HG02943 (cell line): ENCODE results near the gene FMNL1.

Source experiments
- ATAC-seq: cut with Tn5 transposase; IDR thresholded peaks from one replicate; pipeline ENCODE4 v1.9.1; 2021; ENCODE audit warnings: mild to moderate bottlenecking, low read depth, moderate library complexity; ENCODE audit not compliant: unreplicated experiment

FMNL1 gene

GRCh38 chr17:45277216-45277849, 55.6 kb downstream of the FMNL1 start:
- no peak for ATAC-seq

DNA sequence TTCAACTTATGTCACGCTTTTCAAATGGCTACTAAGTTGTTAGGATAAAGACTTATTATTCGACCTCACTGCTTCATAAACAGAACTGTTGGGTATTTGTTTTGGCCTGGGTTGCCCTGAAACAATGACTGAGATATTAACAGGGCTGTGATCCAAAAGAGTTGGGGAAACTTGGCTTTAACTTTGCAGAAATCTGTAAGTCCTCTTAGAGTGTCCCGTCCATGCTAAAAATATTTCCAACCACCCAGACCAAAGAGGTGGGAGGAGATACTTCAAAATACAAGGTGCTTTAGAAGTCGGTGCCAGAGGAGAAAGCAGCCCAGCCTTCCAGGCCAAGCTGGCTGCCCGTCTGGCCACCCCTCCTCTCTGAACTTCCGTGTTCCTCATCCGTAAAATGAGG, 56.3 kb downstream of the FMNL1 start:
- no peak for ATAC-seq

DNA sequence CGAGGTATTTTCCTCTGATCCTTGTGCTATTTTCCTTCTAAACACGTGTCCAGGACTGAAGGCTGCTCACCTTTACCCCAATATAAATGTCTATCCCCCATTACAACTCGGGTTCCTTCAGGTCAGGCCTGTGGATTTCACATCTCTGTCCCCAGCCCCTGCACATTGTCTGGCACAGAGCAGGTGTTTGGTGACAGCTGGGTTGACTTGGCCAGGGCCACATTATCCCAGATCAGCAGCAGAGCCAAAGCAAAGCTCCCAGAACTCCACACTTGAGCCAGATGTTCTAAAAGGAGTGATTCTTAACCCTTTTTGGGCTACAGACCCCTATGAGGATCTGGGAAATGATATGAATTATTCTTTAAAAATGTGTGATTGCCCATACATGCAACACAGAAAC, 58.2 kb downstream of the FMNL1 start:
- no peak for ATAC-seq

DNA sequence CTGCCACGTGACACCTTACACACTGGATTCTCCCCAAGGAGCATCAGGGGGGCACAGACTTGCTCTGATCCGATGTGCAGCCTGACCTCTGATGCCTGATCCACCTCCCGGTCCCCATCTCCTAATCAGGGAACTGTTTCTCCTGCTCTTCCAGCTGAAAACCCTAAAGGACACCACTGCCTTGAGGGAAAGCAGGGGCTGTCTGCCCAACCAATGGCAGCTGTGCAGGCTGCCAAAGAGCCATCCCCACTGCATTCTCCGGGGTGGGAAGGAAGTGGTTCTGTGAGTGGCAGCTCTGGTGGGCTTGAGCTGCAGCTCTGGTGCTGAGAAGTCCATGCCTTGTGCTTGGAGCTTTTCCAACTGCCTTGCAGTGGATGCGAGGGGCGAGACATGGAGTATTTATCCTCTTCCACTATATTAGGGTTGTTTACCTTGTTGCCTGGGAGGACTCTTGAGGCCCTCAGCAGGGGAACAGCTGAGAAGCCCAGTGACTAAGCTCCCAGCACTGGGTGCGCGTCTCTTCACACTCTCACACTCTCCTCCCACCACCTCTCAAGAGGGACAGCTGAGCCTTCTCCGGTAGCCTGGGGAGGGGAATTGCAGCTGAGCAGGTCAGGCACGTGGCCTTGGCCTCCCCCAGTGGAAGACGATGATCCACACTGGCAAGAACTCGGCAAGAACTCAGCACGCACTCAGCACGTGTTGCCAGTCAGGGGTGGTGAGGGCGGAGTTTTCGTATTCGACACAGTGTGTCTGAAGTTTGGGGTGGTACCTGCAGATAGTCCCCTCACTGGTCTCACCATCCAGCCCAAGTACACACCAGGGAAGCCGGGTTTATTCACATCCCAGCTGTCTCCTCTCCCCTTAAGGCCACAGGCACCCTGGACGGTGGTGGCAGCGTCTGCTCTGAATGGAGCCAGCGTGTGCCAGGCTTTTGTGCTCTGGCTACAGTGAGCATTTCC, 61.3 kb downstream of the FMNL1 start:
- ATAC-seq: no peak

DNA sequence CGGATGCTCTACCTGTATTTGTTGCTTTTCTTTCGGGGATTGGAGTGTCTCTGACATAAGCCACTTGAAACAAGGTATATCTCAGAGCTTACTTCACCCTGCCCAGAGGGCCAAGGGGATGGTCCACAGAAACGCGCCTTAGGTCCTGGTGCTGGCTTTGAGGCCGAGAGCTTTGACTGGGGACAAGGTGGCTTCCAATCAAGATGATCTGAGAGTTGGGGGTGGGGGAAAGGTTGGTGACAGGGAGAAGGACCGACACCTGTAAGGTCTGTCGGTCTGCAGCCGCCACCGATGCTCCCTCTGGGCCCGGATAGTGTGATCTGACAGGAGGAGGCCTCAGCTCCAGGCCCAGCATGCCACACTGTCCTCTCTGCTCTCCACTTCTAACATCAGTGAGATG, 62.0 kb downstream of the FMNL1 start:
- no peak for ATAC-seq

GRCh38 chr17:45284176-45285140, 62.8 kb downstream of the FMNL1 start:
- ATAC-seq: no peak

DNA sequence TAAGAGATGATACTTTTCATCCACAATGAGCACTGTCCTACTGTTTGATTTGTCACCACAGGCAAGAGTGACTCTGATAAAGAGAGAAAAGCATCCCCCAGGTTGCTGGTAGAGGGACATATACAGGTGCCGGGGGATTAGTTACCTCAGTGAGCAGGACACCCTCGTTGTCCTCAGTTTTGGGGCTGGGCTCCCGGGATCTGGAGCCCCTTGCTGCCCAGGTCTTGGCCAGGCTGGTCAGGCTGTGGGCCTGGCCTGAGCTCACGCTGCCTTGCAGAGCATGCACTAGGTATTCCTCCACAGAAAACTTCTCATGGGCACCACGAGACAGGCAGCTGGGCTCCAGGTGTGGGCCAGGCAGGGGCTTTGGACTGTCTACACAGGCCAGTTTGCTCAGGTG, 64.6 kb downstream of the FMNL1 start:
- no peak for ATAC-seq

DNA sequence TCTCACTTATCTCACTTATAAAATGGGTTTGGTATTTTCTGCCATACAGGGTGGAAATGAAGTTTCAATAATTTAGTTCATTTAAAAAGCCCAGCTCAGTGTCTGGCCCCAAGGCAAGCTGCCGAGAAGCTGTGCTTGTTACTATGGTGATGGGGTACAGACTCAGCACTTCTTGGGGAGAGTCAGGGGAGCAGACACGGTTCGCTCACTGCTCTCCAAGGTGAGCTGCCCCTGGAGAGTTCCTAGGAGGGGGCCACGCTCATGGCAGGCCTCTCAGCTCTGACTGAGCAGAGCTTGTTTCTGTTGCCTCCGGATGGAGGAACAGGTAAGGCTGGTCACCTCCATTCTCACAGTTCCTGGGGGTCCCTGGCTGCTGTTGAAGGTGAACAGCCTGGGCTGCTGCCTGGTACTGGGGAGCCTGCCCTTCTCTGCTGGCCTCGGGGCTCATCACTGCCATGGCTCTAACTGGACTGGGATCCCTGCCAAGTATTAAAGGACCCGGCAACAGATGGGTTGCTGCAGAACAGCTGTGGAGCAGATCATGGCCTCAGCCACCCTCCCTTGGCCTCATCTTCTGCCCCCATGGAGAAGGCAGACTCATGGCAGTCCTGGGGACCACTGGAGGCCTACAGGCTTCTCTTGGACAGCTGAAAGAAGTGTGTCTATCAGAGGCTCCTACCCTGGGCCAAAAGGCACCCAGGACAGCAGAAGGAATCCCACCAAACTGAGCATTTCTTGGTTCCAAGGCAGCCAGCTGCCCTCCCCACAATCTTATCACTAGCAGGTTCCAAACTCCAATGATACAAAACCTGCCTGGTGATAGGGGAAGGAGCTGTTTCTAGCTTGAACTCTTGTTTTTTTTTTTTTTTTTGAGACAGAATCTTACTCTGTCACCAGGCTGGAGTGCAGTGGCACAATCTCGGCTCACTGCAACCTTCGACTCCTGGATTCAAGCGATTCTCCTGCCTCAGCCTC, 66.1 kb downstream of the FMNL1 start:
- no peak for ATAC-seq

DNA sequence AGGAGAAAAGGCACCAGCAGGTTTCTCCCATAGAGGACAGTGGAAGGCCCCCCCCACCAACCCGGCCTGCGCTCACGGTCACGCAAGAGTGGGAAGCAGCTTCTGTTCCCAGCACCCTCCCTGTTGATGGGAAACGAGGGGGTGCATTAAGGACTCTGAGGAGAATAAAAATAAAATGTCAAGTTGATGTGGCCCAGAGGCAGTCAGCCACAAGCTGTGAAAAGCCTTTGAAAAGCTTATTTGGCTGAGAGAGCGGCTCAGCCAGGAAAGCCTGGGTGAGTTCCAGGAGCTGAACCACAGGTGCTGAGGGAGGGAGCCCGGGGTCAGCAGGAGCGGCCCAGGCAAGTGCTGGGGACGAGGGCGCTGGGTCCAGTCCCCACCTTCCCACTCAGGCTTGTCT, 67.1 kb downstream of the FMNL1 start:
- no peak for ATAC-seq

GRCh38 chr17:45289301-45290268, 67.9 kb downstream of the FMNL1 start:
- ATAC-seq: no peak

GRCh38 chr17:45290269-45290765, 68.6 kb downstream of the FMNL1 start:
- ATAC-seq: no peak

DNA sequence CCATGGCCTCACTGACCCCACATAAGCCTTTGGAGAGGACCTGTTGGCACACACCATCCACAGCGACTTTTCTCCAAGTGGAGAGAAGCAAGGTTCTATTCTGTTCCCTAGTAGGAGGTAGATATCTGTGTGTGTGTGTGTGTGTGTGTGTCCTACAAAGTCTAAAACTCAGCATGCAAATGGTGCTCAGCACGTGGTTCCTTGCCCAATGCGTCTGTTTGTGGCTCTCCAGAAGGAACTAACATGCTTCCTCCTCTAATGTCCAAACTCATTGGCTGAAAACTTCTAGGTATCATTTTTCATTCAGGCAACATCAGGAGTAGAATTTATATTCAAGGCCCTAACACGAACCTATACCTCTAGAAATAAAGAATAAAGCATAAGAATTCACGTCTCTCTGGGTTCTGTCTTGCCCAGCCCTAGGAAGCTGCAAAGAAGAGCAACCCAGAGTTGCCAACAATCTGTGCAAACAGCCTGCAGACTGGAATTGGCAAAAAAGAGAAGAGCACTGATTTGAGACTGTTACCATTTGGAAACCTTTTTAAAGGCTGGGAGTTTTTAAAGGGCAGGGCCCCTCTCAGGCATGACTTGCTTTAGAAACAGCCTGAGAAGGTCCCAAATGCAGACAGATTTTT, 69.6 kb downstream of the FMNL1 start:
- ATAC-seq: no peak

DNA sequence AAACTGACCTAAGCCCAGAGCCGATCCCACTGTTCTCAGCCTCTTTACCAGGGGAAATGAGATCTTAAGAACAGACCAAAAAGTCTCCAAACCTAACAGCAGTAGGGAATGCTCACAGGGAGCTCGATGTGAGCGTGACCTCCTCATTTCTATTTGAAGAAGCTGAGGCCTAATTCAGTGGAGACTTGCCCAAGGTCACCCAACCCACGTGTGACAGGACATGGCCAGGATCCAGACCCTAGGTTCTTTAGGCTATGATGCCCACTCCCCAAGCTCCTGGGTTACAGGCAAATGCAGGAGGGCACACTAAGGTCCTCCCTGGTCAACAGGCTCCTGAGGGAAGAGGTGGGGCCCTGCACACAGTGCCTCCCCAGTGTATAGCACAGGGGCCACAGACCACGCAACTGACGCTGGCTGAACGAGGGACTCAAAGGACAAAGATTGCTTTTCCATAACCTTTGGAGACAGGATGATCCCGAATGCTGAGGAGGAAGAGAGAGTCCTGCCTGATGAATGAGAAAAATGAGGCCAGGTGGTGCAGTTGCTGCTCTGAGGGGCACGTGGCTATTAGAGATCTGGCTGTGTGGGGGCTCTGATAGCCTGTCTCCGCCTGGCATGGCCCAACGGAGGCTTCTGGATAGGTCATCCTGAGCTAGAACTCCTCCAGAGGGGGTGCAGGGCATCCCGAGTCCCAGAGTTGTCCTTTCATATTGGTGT, 71.2 kb downstream of the FMNL1 start:
- no peak for ATAC-seq

DNA sequence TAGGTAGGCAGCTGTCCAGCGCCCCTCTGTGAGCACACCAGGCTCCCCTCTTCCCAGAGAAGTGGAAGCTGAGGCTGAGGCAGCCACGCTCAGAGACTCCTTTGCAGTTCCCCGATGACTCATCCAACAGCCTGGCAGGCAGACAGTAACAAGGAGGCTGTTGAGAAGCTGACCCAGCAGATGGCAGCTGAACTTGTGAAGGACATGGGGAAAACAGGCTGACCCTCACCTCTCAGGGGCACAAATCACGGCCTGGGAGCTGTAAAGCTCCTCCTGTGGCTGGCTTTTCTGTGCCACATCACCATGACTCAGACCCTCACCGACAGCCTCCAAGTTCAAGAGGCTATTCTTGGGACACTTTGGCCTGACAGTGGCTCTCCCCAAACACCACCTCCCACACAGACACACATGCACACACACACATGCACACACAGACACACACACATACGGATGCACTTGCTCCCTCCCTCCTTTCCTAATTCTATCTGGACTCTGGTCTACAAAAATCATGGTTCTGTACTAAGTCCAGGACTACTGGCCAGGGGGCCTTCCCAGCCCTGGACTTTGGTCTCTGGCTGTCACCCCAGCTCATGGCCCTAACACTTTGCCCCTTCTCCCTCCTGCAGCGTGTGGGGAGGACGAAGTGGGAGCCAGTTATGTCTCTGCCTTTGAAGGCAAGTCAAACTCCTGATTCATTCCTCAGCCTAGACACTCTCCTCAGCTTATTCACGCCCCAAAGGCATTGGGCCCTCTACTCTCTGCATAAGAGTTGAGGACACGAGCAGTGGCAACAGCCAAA, 71.9 kb downstream of the FMNL1 start:
- no peak for ATAC-seq

GRCh38 chr17:45294506-45294905, 72.8 kb downstream of the FMNL1 start:
- ATAC-seq: no peak
